Activated gamma-delta T cell treated with anti-CD3 and anti-CD28 coated beads, Interleukin-2, amount 50 U/mL, for 16 hours (primary cell): ENCODE results near the gene PTPN12.

Experiments used
- DNase-seq: peaks from one replicate; pipeline ENCODE4 v3.0.0-alpha.2; 2020; ENCODE audit warnings: low read depth

Gene PTPN12

GRCh38 chr7:77664715-77665114 lies 127.6 kb downstream of the PTPN12 start:
- DNase-seq: no peak

- no peak for DNase-seq
Observed at GRCh38 chr7:77665161-77665560, 128.1 kb downstream of the PTPN12 start.

- no peak for DNase-seq
Observed at GRCh38 chr7:77667459-77668086, 130.5 kb downstream of the PTPN12 start.

- DNase-seq: no peak
Observed at GRCh38 chr7:77674878-77675277, 137.8 kb downstream of the PTPN12 start.

- no peak for DNase-seq
Observed at GRCh38 chr7:77679608-77680007, 142.5 kb downstream of the PTPN12 start.

- no peak for DNase-seq
Observed at GRCh38 chr7:77680266-77680665, 143.2 kb downstream of the PTPN12 start.

GRCh38 chr7:77684030-77684429 lies 146.9 kb downstream of the PTPN12 start:
- no peak for DNase-seq

- no peak for DNase-seq
Observed at GRCh38 chr7:77685233-77685632, 148.1 kb downstream of the PTPN12 start.

GRCh38 chr7:77687100-77687746 lies 150.1 kb downstream of the PTPN12 start:
- no peak for DNase-seq

GRCh38 chr7:77687747-77688144 lies 150.7 kb downstream of the PTPN12 start:
- no peak for DNase-seq
